HG03108 (cell line): ENCODE data around the gene TSC22D1.
A peak's percentile ranks its signal among the peaks of the same experiment; 100 is the strongest.
"Not testable (repeated sequence)": the region's sequence is repeated elsewhere in the genome, so short reads cannot be mapped to it uniquely, and the experiment has no call there.

Experiments used
- ATAC-seq: cut with Tn5 transposase; IDR thresholded peaks from one replicate; pipeline ENCODE4 v1.9.1; 2021; ENCODE audit warnings: moderate library complexity; ENCODE audit not compliant: unreplicated experiment

TSC22D1 gene

DNA sequence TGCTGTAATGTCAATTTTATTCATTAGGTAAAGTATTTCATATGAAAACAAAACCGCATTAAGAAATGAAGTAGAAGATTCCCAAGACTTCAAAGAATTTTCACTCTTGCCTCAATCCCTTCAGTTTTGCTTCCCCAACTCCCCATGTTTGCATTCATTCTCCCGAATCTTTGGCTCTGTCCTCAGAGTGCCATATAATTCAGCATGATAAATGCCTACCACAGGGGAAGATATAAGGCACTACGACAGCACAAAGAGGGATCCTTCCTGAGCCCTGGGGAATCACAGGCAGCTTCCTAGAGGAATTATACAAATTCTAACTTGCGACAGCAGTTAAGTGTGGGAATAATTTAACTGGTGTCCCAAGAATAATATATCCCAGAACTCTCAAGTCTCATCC, 68.5 kb downstream of the TSC22D1 start:
- no peak for ATAC-seq

DNA sequence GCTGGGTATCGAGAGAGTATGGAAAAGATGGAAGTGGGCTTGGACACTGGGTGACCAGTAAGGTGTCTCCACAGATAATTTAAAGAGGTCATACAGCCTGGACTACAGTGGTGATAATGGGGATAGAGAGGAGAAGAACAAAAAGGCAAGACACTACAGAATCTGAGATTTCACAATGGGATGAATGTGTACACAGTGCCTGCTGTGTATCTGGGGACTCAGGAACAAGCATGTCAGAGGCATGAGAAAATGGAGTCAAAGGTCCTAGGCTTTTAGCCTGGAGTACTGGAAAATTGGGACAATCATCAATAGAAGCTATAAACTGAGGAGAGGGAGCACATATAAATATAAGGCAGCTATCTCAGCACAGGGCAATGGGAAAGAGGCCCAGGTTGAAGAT, 69.4 kb downstream of the TSC22D1 start:
- no peak for ATAC-seq

DNA sequence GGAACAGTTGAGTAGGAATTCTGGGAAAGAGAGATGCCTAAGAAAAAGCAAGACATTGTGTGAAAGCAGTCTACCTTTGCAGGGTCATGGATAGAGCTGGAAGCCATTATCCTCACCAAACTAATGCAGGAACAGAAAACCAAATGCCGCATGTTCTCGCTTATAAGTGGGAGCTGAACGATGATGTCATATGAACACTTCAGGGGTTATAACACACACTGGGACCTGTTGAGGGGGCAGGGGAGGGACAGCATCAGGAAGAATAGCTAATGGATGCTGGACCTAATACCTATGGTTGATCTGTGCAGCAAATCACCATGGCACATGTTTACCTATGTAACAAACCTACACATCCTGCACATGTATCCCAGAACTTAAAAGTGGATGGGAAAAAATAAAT, 69.9 kb downstream of the TSC22D1 start:
- ATAC-seq, result no peak

DNA sequence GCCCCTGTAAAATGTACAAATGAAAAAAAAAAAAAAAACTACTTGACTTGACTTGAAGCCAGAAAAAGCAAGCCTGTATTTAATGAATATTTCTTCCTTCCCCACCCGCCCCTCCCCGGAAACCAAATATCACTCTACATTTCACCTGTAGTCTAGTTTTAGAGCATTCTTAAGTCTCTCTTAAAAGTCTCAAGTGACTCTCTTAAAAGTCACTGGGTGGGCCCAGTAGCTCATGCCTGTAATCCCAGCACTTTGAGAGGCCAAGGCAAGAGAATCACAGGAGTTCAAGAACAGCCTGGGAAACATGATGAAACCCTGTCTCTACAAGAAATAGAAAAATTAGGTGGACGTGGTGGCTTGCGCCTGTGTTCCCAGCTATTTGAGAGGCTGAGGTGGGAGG, 72.0 kb downstream of the TSC22D1 start:
- no peak for ATAC-seq

DNA sequence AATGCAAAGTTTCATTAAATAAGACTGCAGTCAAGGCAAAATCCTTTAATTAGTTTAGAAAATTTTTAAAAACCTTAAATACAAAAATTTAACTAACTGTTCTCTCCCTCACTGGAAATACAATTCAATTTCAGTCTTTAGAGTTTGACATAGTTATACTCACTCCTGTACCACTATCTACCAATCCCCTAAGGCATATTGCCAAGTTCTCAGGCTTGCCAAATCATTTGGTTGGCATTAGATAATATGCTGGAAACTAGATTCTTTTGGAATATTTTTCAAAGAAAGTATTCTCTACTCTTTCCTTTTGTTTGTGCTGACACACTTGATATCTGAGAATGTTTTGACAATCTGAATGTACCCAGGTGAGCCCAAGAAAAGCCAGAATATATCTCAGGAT, 77.2 kb downstream of the TSC22D1 start:
- ATAC-seq, result no peak

DNA sequence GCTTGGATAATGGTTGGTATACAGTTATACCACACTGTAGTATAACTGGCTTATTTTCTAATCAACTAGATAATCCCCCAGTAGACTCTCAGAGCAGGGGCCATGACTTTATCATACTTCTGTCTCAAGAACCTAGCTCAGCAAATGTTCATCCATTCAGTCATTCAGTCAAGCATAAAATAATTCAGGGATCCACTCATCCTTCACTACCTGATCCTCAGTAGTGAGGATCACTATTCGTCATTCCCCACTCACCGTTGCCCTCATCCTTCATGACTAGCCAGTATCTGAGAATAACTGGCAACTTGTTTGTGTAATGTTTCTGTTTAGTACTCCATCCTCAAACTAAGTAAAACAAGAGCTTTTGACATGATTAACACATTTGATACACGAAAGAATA, 77.6 kb downstream of the TSC22D1 start:
- no peak for ATAC-seq

DNA sequence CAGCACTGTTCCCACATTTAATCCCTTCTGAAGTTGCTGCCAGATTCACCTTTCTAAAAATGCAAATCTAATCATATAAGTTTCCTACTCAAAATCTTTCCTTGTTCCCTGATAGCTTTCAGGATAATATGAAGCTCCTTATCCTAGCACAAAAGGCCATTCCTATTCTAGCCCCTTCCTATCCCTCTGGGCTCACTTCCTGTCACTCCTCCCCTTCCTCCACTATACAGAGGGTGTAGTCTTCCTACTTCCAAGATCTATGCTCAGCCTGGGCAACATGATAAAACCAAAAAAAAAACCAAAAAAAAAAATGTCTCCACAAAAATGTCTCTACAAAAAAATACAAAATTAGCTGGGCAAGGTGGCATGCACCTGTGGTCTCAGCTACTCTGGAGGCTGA, 78.3 kb downstream of the TSC22D1 start:
- ATAC-seq, result no peak

DNA sequence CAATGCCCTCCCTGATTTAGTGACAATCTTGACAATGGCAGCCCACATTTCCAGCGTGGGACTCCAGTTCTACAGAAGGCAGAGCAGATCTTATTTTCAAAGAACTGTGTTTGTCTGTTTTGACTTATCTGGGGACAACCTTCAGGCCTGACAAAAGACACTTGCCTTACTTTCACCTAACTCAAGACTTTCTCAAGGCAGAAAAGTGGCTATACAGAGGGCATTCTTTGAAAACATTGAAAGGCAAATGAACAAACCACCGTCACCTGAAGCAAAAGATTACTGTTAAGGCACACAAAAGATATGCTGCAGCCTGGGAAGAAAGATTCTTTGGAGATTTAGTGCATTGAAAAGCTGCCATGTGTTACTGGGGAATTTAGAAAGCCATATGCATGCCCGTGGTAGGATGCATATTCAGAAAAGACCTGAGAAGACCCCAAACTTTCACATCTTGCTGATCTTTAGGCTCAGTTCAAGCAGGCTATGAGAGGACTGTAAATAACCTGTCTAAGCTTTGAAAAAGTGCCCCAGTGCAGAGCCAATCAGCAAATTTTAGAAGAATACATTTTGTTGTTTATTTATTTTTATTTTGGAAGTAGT, 82.8 kb downstream of the TSC22D1 start:
- ATAC-seq, result no peak

DNA sequence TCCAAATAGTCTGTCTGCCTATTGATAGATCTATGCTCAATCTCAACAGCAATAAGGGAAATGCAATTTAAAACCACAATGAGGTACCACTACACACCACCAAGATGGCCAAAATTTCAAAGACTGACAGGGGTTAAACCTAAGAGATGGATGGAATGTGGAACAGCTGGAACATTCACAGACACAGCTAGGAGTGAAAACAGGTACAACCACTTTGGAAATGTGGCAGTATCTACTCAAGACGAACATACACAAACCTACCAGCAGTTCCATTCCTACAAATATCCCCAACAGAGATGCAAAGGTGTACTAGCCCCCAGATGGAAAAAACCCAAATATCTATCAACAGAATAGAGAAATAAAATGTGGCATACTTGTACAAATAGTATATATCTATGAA, 86.4 kb downstream of the TSC22D1 start:
- ATAC-seq, result no peak

DNA sequence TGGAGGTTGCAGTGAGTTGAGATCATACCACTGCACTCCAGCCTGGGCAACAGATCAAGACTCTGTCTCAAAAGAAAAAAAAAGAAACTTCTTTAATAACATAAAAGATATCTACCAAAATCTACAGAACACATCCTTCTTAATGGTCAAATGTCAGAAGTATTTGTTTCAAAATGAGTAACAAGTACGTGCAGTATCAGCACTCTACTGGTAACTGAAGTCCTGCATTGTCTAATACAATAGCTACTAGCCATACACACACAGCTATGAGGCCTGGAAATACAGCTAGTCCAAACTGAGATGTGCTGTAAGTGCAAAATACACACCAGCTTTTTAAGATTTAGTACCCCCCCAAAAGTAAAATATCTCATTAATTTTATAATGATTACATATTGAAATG, 88.1 kb downstream of the TSC22D1 start:
- peak; percentile 68 for ATAC-seq

DNA sequence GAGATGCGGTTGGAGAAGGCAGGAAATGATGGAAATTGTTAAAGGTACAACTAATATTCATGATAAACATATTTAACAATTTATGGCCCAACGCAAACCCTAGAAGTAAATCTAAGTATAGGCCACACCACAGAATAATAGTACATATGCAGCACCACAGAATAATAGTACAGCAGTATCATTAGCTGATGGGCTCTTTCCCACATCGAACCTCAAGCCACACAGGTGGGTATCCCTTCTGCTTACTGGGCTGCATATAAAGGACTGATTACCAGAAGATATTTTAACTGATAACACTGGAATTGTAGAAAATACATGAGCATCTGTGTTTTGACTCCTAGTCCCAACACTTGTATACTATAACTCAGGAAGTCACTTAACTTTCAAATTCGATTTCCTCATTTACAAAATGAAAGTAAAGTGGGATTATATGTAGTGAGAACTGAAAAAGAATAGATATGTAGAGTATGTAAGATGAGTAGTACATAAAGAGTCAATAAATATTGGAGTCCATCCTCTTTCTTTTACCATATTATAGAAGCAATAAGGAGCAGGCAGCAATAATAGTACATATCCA, 91.5 kb downstream of the TSC22D1 start:
- peak; percentile 65 for ATAC-seq

DNA sequence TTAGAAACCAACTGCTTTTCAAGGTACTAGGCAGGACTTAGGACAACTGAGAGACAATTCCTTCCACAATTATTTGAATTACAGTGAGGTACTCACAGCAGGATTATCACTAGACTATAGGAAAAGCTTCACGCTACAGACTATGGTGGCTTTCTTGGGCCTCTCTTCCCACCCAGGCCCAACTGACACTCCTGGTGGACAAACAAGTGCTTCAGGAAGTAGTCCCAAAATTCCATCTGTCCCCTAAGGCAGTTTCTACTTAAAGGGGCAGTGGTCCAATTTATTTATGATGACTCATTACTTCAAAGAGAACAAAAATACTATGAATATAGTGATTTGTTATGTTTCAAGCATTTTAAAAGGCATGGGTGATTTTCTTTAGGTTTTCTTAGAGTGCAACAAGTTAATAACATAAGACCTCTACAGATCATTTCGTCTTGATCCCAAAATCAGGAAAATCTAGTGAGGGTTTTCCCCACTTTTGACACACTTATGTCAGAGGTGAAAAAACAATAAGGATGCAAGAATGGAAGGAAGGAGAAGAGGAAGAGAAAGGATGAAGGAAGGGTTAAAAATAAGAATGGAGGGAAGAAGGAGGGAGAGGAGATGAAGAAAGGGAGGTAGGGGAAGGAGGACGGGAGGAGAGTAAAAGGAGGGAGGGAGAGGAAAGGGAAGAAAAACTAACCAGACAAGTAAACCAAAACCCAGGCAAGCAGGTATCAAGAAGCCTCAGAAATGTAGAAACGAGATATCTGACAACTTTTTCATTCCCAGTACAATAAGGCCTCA, 101.8 kb downstream of the TSC22D1 start:
- ATAC-seq, result no peak

DNA sequence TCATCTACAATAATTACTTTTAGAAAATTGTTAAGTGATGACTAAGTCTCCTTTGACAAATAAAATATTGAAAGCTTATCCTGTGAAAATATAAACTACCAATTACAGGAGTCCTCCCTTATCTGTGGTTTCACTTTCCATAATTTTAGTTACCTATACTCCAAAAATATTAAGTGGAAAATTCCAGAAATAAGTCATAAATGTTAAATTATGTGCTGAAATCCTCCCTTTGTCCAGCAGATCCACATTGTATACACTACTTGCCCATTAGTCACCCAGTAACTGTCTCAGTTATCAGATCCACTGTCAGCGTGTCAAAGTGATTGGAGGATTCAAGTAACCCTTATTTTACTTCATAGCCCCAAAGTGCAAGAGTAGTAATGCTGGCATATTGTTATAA, 104.4 kb downstream of the TSC22D1 start:
- ATAC-seq, result no peak

DNA sequence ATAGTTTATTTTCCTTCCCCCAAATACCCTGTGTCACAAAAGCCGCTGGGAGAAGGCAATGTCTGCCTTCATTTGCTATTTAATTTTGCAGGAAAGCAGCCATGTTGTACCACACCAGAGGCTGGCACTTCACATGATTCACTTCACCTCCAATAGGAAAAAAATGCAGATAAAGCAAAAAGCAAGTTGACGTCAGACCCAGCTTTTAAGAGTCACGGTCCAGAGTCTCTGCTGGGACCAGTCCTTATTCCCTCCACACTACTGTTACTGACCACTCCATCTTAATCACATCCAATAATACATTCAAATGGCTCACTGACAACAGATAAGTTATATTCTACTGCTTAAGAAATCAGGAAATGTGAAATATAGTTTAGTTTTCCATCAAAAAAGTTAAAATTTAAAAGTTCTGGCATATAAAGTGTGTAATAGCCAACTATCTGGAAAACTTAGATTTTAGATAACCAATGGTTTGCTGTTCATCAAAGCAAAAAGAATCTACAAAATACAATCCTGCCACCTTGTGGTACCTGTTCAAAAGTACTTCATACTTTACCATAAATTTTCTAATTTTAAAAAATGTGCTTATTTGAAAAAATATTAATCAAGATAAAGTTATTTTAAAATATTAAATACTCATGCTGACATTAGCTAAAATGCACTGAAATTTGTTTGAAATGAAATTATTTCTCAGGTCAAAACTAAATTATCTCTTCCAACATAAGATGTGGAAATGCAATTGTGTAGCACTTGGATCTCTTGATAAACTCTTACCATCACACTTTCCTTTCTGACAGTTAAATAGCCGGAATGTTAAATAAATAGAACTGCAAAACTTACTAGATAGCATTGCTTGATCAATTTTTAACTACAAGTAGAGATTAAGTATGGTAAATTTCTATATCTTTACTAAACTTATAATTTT, 105.2 kb downstream of the TSC22D1 start:
- ATAC-seq, result no peak

DNA sequence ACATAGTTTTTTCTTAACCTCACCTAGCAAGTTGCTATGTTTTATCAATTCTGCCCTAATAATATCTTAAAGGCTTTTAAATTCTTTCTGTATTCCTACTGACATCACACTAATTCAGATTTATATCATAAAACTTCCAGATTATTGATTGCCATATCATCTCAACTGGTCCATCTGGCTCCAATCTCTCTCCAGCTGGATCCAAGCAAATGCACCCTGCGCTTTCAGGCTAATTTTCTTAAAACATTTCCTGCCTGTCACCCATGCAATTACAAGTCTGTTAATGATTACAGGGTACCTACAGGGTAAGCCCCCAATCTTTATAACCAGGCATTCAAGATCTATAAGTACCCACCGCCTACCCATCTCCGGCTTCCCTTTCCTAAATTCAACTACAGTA, 107.3 kb downstream of the TSC22D1 start:
- no peak for ATAC-seq

DNA sequence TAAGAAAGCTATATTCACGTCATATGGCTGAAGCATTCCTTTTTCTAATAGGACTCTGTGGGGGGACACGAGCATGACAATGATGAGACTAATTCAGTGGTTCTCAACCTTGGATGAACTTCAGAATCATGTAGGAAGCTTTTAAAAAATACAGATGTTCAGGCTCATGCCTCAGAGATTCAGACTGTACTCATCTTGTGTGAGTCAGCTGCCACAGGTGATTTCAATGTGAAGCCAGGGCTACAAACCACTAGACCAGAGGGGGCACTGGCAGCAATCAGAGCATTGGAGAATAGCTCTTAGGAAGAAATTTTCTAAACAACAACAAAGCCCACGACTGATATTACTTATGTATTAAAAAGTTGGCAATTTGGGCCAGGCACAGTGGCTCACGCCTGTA, 110.8 kb downstream of the TSC22D1 start:
- ATAC-seq, result no peak

DNA sequence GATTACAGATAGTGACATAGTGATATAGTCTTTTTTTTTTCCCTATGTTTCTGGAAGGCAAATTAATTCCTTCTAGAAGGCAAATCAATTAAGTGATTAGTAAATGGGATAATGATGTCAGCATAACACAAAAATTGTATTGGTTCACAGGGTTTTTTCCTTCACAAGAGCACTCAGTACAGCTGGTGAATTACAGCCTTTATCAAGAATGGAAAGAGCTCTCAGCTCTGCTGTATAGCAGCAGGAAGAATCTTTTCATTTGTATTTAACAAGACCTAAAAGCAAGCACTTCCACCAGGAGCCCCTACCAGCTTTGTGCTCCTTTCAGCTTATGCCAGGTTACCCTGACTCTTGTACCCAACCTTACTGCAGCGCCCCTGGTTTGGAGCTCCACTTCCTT, 111.7 kb downstream of the TSC22D1 start:
- no peak for ATAC-seq

DNA sequence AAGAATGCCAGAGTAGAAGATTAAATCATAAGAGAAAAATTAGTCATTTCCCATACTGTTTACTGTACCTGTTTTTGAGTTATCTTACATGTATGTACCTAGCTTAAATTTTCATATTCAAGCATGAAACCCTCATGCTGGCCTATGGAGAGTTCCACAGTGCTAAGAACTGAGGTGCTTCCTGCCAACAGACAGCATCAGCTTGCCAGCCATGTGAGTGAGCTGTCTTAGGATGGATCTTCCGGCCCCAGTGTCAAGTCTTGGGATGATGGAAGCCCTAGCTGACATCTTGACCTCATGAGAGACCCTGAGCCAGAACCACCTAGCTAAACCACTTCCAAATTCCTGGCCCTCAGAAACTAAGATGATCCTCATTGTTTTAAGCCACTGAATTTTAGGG, 112.4 kb downstream of the TSC22D1 start:
- no peak for ATAC-seq

DNA sequence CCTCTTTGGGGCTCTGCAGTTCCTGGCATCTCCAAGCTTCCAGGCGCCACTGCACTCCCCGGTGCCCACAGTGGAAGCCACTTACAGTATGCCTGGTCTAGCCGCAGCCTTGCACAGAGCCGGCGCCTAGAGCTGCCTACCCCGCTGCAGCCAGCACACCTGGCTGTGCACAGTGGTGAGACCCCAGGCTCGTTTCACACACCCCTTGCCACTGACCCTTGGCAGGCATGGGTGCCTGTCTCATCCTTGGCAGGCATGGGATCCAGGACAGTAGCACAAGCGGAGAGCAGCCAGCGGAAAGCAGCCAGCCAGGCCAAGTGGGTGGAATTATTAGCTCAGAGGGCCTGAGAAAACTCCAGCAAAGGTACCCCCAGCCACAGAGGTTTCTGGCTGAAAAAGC, 116.5 kb downstream of the TSC22D1 start:
- no peak for ATAC-seq

DNA sequence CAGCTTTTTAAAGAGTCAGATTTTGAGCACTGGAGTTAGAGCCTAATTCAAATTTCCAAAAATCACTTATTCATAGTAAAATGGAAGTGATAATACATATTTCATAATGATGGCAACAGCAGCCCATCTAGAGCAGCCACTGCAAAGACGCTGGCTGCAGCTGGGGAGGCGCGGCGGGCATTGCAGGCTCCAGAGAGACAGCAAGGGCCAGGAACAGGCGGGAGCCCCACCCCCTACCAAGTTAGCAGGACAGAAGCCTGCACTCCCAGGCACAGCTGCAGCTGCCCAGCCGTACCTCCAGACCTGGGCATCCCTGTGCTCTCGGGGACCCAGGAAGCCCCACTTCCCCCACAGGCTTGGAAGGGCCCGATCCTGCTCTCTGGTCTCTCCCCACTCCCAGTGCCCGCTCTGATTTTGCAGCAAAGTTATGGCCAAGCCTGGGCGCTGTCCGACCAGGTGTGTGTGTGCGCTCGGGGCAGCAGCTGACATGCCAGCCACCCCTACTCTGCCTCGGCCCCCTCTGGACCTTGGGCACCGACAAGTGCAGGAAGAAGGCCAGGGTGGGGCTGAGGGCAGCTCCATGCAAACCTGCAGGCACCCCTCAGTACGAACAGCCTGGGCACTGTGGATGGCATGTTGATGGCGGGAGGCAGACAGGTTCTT, 117.7 kb downstream of the TSC22D1 start:
- no peak for ATAC-seq

DNA sequence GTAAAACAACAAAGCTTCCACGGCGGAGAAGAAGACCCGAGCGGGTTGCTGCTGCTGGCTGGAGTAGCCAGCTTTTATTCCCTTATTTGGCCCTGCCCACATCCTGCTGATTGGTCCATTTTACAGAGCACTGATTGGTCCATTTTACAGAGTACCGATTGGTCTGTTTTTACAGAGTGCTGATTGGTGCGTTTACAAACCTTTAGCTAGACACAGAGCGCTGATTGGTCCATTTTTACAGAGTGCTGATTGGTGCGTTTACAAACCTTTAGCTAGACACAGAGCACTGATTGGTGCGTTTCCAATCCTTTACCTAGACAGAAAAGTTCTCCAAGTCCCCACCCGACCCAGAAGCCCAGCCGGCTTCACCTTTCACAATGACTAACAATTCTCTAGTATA, 119.9 kb downstream of the TSC22D1 start:
- not testable (repeated sequence) for ATAC-seq
